Suprapubic skin (tissue), 4 donors: ENCODE results near the gene AFG1L.

Experiments used
- EP300 ChIP-seq: sonication (generic); formaldehyde crosslinking; IDR thresholded peaks from one replicate; pipeline ENCODE4 v1.6.1; 2017; ENCODE audit warnings: antibody characterized with exemption
- POLR2A ChIP-seq, 2 donors: fragments of 450-650 bp; IDR thresholded peaks; one replicate each; pipeline ENCODE4 v1.6.1; 2017; ENCODE audit warnings: antibody characterized with exemption in 2 of 2, mild to moderate bottlenecking in 2 of 2, moderate library complexity in 2 of 2
- POLR2AphosphoS5 ChIP-seq, 3 donors: sonication (generic); formaldehyde crosslinking; IDR thresholded peaks; one replicate each; pipeline ENCODE4 v1.6.1; 2017; ENCODE audit warnings: antibody characterized with exemption in 3 of 3
- TF ChIP-seq, protein P1 (sequence below), 2 donors: fragments of 200-600 bp in 1 of 2; fragments of 450-650 bp in 1 of 2; sonication (generic) in 1 of 2; IDR thresholded peaks; one replicate each; pipeline ENCODE4 v1.5.1; 2016 to 2019; ENCODE audit warnings: antibody characterized with exemption in 2 of 2, mild to moderate bottlenecking in 1 of 2, moderate library complexity in 1 of 2

DNA sequence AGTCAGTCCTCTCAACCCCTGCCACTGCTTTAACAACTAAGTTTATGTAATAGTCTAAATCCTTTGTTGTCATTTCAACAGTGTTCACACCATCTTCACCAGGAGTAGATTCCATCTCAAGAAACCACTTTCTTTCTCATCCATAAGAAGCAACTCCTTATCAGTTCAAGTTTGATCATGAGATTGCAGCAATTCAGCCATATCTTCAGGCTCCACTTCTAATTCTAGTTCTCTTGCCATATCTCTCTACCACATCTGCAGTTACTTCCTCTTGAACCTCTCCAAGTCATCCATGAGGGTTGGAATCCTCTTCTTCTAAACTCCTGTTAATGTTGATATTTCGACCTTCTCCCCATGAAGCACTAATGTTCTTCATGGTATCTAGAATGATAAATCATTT, 208.0 kb downstream of the AFG1L start:
- TF ChIP-seq, protein P1, sequence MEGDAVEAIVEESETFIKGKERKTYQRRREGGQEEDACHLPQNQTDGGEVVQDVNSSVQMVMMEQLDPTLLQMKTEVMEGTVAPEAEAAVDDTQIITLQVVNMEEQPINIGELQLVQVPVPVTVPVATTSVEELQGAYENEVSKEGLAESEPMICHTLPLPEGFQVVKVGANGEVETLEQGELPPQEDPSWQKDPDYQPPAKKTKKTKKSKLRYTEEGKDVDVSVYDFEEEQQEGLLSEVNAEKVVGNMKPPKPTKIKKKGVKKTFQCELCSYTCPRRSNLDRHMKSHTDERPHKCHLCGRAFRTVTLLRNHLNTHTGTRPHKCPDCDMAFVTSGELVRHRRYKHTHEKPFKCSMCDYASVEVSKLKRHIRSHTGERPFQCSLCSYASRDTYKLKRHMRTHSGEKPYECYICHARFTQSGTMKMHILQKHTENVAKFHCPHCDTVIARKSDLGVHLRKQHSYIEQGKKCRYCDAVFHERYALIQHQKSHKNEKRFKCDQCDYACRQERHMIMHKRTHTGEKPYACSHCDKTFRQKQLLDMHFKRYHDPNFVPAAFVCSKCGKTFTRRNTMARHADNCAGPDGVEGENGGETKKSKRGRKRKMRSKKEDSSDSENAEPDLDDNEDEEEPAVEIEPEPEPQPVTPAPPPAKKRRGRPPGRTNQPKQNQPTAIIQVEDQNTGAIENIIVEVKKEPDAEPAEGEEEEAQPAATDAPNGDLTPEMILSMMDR (IDR thresholded peaks at IDR 0.05): no peak
- TF ChIP-seq POLR2A (IDR thresholded peaks at IDR 0.05) (no peak), POLR2AphosphoS5 (IDR thresholded peaks at IDR 0.05) (no peak), EP300 (no peak)
